Skeletal muscle satellite cell (primary cell): ENCODE measurements around the gene TNFSF9.
"Not testable (repeated sequence)": the region's sequence is repeated elsewhere in the genome, so short reads cannot be mapped to it uniquely, and the experiment has no call there.

Experiments
- H3K27me3 ChIP-seq: 2 replicates; pipeline ENCODE4 v1.7.0; 2013; ENCODE audit warnings: low read length; ENCODE audit not compliant: control insufficient read depth, insufficient read depth
- H3K36me3 ChIP-seq: 2 replicates; pipeline ENCODE4 v1.7.0; 2013; ENCODE audit warnings: mild to moderate bottlenecking, control low read depth, low read length; ENCODE audit not compliant: insufficient read depth
- H3K4me1 ChIP-seq: 2 replicates; pipeline ENCODE4 v1.7.0; 2013; ENCODE audit warnings: low read length; ENCODE audit not compliant: control insufficient read depth, insufficient read depth
- H3K4me2 ChIP-seq: 2 replicates; pipeline ENCODE4 v1.7.0; 2013; ENCODE audit warnings: mild to moderate bottlenecking, low read length
- H3K4me3 ChIP-seq: 2 replicates; pipeline ENCODE4 v1.7.0; 2013; ENCODE audit warnings: low read length
- H3K9ac ChIP-seq: 2 replicates; pipeline ENCODE4 v1.7.0; 2013; ENCODE audit warnings: mild to moderate bottlenecking, low read depth, low read length, moderate library complexity
- H3K9me3 ChIP-seq: replicated peaks from 2 replicates; pipeline ENCODE4 v1.7.0; 2013; ENCODE audit warnings: mild to moderate bottlenecking, control low read depth, low read length

Gene TNFSF9

GRCh38 chr19:6540918-6541689 is 10.3 kb downstream of the TNFSF9 start:
- H3K36me3 ChIP-seq, result no peaks in the 10 kb centered on the region
- no peak overlapping the region for H3K4me2 ChIP-seq
- no peaks in the 10 kb centered on the region for H3K9me3 ChIP-seq
- no peak overlapping the region for H3K9ac ChIP-seq
- no peaks in the 10 kb centered on the region for H3K27me3 ChIP-seq
- no peaks in the 10 kb centered on the region for H3K4me1 ChIP-seq
- H3K4me3 ChIP-seq, result no peak overlapping the region

- H3K9me3 ChIP-seq, result no peaks in the 10 kb centered on the region
- no peak overlapping the region for H3K4me3 ChIP-seq
- H3K27me3 ChIP-seq, result no peaks in the 10 kb centered on the region
- no peaks in the 10 kb centered on the region for H3K4me1 ChIP-seq
- no peak overlapping the region for H3K9ac ChIP-seq
- no peaks in the 10 kb centered on the region for H3K36me3 ChIP-seq
- no peak overlapping the region for H3K4me2 ChIP-seq
Observed at GRCh38 chr19:6543866-6544347, 13.1 kb downstream of the TNFSF9 start.

- not testable (repeated sequence) for H3K4me1 ChIP-seq, H3K9me3 ChIP-seq, H3K27me3 ChIP-seq, H3K4me2 ChIP-seq, H3K9ac ChIP-seq, H3K36me3 ChIP-seq, H3K4me3 ChIP-seq
Observed at GRCh38 chr19:6550679-6551078, 19.9 kb downstream of the TNFSF9 start.

GRCh38 chr19:6551091-6551490 is 20.3 kb downstream of the TNFSF9 start:
- no peaks in the 10 kb centered on the region for H3K9me3 ChIP-seq

GRCh38 chr19:6551607-6552450 is 21.0 kb downstream of the TNFSF9 start:
- H3K9me3 ChIP-seq, result no peaks in the 10 kb centered on the region
- H3K4me3 ChIP-seq, result no peak overlapping the region
- H3K27me3 ChIP-seq, result peaks cover 9% of the 10 kb centered on the region
- no peak overlapping the region for H3K4me2 ChIP-seq
- H3K36me3 ChIP-seq, result no peaks in the 10 kb centered on the region
- no peak overlapping the region for H3K9ac ChIP-seq
- H3K4me1 ChIP-seq, result no peaks in the 10 kb centered on the region

More at GRCh38 chr19:6551091-6551490, 20.3 kb downstream of the TNFSF9 start:
- H3K9ac ChIP-seq, result no peak overlapping the region
- H3K4me3 ChIP-seq, result no peak overlapping the region
- no peaks in the 10 kb centered on the region for H3K36me3 ChIP-seq
- H3K27me3 ChIP-seq, result peaks cover 9% of the 10 kb centered on the region
- no peaks in the 10 kb centered on the region for H3K4me1 ChIP-seq
- no peak overlapping the region for H3K4me2 ChIP-seq

GRCh38 chr19:6556043-6556449 is 25.2 kb downstream of the TNFSF9 start:
- H3K4me2 ChIP-seq, result no peak overlapping the region
- H3K9ac ChIP-seq, result no peak overlapping the region
- H3K9me3 ChIP-seq, result no peaks in the 10 kb centered on the region
- no peak overlapping the region for H3K4me3 ChIP-seq
- no peaks in the 10 kb centered on the region for H3K4me1 ChIP-seq
- no peaks in the 10 kb centered on the region for H3K36me3 ChIP-seq
- H3K27me3 ChIP-seq, result peaks cover 6% of the 10 kb centered on the region

GRCh38 chr19:6556480-6557195 is 25.8 kb downstream of the TNFSF9 start:
- H3K9ac ChIP-seq, result no peak overlapping the region
- H3K4me2 ChIP-seq, result no peak overlapping the region
- H3K4me1 ChIP-seq, result no peaks in the 10 kb centered on the region
- no peak overlapping the region for H3K4me3 ChIP-seq
- no peaks in the 10 kb centered on the region for H3K9me3 ChIP-seq
- H3K36me3 ChIP-seq, result no peaks in the 10 kb centered on the region
- H3K27me3 ChIP-seq, result peaks cover 2% of the 10 kb centered on the region

GRCh38 chr19:6562437-6562836 is 31.6 kb downstream of the TNFSF9 start:
- not testable (repeated sequence) for H3K36me3 ChIP-seq, H3K27me3 ChIP-seq, H3K4me1 ChIP-seq, H3K4me3 ChIP-seq, H3K9me3 ChIP-seq, H3K4me2 ChIP-seq, H3K9ac ChIP-seq

GRCh38 chr19:6564393-6564792 is 33.6 kb downstream of the TNFSF9 start:
- no peak overlapping the region for H3K4me3 ChIP-seq
- no peaks in the 10 kb centered on the region for H3K9me3 ChIP-seq
- no peak overlapping the region for H3K9ac ChIP-seq
- H3K36me3 ChIP-seq, result no peaks in the 10 kb centered on the region
- H3K27me3 ChIP-seq, result no peaks in the 10 kb centered on the region
- no peak overlapping the region for H3K4me2 ChIP-seq
- no peaks in the 10 kb centered on the region for H3K4me1 ChIP-seq

- H3K9ac ChIP-seq, H3K27me3 ChIP-seq, H3K4me2 ChIP-seq, H3K9me3 ChIP-seq, H3K4me3 ChIP-seq, H3K4me1 ChIP-seq, H3K36me3 ChIP-seq: not testable (repeated sequence)
Observed at GRCh38 chr19:6566727-6567126, 35.9 kb downstream of the TNFSF9 start.

- H3K4me2 ChIP-seq, result no peak overlapping the region
- H3K4me1 ChIP-seq, result no peaks in the 10 kb centered on the region
- H3K36me3 ChIP-seq, result no peaks in the 10 kb centered on the region
- no peaks in the 10 kb centered on the region for H3K9me3 ChIP-seq
- H3K27me3 ChIP-seq, result no peaks in the 10 kb centered on the region
- H3K4me3 ChIP-seq, result no peak overlapping the region
- no peak overlapping the region for H3K9ac ChIP-seq
Observed at GRCh38 chr19:6568010-6568526, 37.2 kb downstream of the TNFSF9 start.
